Measurements from ENCODE around the gene BTBD9.

DNA sequence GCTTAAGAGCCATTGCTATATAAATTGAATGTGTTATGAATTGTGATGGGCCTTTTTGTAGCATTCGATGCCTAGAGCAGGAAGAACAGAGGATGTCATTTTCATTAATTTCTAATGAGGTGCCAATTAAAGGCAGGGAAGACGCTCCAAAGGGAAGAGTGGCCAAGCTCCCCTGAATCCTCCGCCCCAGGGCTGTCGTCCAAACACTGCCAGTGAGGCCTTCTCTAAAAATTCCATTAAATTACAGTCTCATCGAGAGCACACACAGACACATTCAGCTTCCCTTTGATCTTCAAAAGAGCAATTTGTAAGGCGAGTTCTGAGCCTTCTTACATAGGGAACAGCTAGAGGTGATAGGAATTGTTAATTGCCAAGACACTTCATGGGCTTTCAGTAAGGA, 520.2 kb downstream of the BTBD9 start:
- TF ChIP-seq CTCF (IDR thresholded peaks at IDR 0.05 in 4 of 5, conservative IDR thresholded peaks at IDR 0.05 in 1 of 5), result no peak
- no peak for TF ChIP-seq POLR2A (IDR thresholded peaks at IDR 0.05)
